IMR-90 (cell line): ENCODE measurements around the gene TRIO. TPM values are rescaled to one million over a fixed set of nuclear protein-coding genes. Genes with fewer than 3 reads are reported as not detected.
A peak's percentile ranks its signal among the peaks of the same experiment; 100 is the strongest.

Source experiments
- ATAC-seq: fragments of 200-7000 bp; cut with Tn5 transposase; 2 replicates; pipeline ENCODE4 v1.9.1; 2020; ENCODE audit warnings: low read depth, mild to moderate bottlenecking, moderate library complexity
- BruUV-seq: library from RNA; stranded (reverse); fragments of 400-500 nt; replicated peaks from 2 replicates; lab custom pipeline; 2021; lab: Mats Ljungman, UMichigan
- CTCF ChIA-PET: fragments of 300-600 bp; formaldehyde crosslinking; extraction: SDS; loops from one replicate; lab custom pipeline; 2021; ENCODE audit warnings: antibody characterized with exemption; lab: Yijun Ruan, JAX
- POLR2A ChIA-PET: fragments of 300-600 bp; sonication (Branson Sonifier 250); formaldehyde crosslinking; loops from one replicate; lab custom pipeline; 2022; ENCODE audit warnings: antibody characterized with exemption; ENCODE audit not compliant: unreplicated experiment; lab: Charles Lee
- DNase-seq: peaks from one replicate; pipeline ENCODE4 v3.0.0; 2013
- H2AFZ ChIP-seq: replicated peaks from 2 replicates; pipeline ENCODE3; 2013; ENCODE audit warnings: low read length, mild to moderate bottlenecking; ENCODE audit not compliant: poor library complexity
- H2AK5ac ChIP-seq: 2 replicates; pipeline ENCODE4 v1.6.1; 2013; ENCODE audit warnings: low read depth, low read length, inconsistent platforms
- H2AK9ac ChIP-seq: replicated peaks from 2 replicates; pipeline ENCODE3; 2013; ENCODE audit warnings: mild to moderate bottlenecking, low read depth, low read length, moderate library complexity; ENCODE audit not compliant: poor library complexity
- H2BK120ac ChIP-seq: 2 replicates; pipeline ENCODE4 v1.6.1; 2013; ENCODE audit warnings: low read depth, low read length, inconsistent platforms
- H2BK15ac ChIP-seq: 3 replicates; pipeline ENCODE4 v1.6.1; 2013; ENCODE audit warnings: low read depth, low read length, inconsistent platforms
- H2BK20ac ChIP-seq: 2 replicates; pipeline ENCODE4 v1.6.1; 2013; ENCODE audit warnings: low read depth, mild to moderate bottlenecking, inconsistent platforms, low read length, moderate library complexity
- H2BK5ac ChIP-seq: 2 replicates; pipeline ENCODE4 v1.6.1; 2013; ENCODE audit warnings: mild to moderate bottlenecking, low read depth, low read length, inconsistent platforms; ENCODE audit not compliant: poor library complexity, severe bottlenecking
- H3K14ac ChIP-seq: replicated peaks from 2 replicates; pipeline ENCODE4 v1.6.1; 2013; ENCODE audit warnings: low read depth, low read length, inconsistent platforms
- H3K18ac ChIP-seq: 2 replicates; pipeline ENCODE4 v1.6.1; 2013; ENCODE audit warnings: low read depth, low read length, control low read depth
- H3K23ac ChIP-seq: 2 replicates; pipeline ENCODE4 v1.6.1; 2013; ENCODE audit warnings: low read depth, low read length, inconsistent platforms
- H3K27ac ChIP-seq: 2 replicates; pipeline ENCODE4 v1.5.1; 2013; ENCODE audit warnings: mild to moderate bottlenecking, control low read depth, low read length; ENCODE audit not compliant: insufficient read depth
- H3K27me3 ChIP-seq: 2 replicates; pipeline ENCODE4 v1.6.1; 2013; ENCODE audit warnings: low read length; ENCODE audit not compliant: control insufficient read depth, insufficient read depth
- H3K36me3 ChIP-seq: 2 replicates; pipeline ENCODE4 v1.6.1; 2013; ENCODE audit warnings: low read length, mixed read lengths; ENCODE audit not compliant: control insufficient read depth, insufficient read depth
- H3K4ac ChIP-seq: 2 replicates; pipeline ENCODE4 v1.6.1; 2013; ENCODE audit warnings: low read depth, low read length, inconsistent platforms
- H3K4me1 ChIP-seq: 2 replicates; pipeline ENCODE4 v1.6.1; 2013; ENCODE audit warnings: low read length, mixed read lengths; ENCODE audit not compliant: control insufficient read depth, insufficient read depth
- H3K4me2 ChIP-seq: 2 replicates; pipeline ENCODE4 v1.6.1; 2013; ENCODE audit warnings: low read depth, mild to moderate bottlenecking, control low read depth, low read length, moderate library complexity
- H3K4me3 ChIP-seq: 2 replicates; pipeline ENCODE4 v1.5.1; 2013; ENCODE audit warnings: low read depth, mild to moderate bottlenecking, control low read depth, low read length, moderate library complexity; ENCODE audit not compliant: insufficient read depth
- H3K56ac ChIP-seq: 2 replicates; pipeline ENCODE4 v1.6.1; 2013; ENCODE audit warnings: low read length, inconsistent platforms; ENCODE audit not compliant: insufficient read depth; ENCODE audit errors: extremely low read depth
- H3K79me1 ChIP-seq, 2 experiments: 2 replicates each; pipeline ENCODE4 v1.6.1; 2013; ENCODE audit warnings: low read length in 2 of 2, inconsistent platforms in 1 of 2, low read depth in 1 of 2
- H3K9ac ChIP-seq: 2 replicates; pipeline ENCODE4 v1.6.1; 2013; ENCODE audit warnings: low read depth, low read length, control low read depth
- H3K9me1 ChIP-seq: 2 replicates; pipeline ENCODE4 v1.6.1; 2013; ENCODE audit warnings: low read length, inconsistent platforms; ENCODE audit not compliant: insufficient read depth
- H3K9me3 ChIP-seq: 2 replicates; pipeline ENCODE4 v1.6.1; 2013; ENCODE audit warnings: low read length; ENCODE audit not compliant: control insufficient read depth, insufficient read depth
- H4K20me1 ChIP-seq: 2 replicates; pipeline ENCODE4 v1.6.1; 2013; ENCODE audit warnings: low read length, inconsistent platforms; ENCODE audit not compliant: insufficient read depth
- H4K5ac ChIP-seq: 2 replicates; pipeline ENCODE4 v1.6.1; 2013; ENCODE audit warnings: mild to moderate bottlenecking, low read depth, low read length, control low read depth
- H4K8ac ChIP-seq, 2 experiments: 2 replicates each; pipeline ENCODE4 v1.6.1; 2013; ENCODE audit warnings: low read depth in 2 of 2, low read length in 2 of 2, control low read depth in 1 of 2, inconsistent platforms in 1 of 2
- H4K91ac ChIP-seq: 2 replicates; pipeline ENCODE4 v1.6.1; 2013; ENCODE audit warnings: low read depth, low read length, inconsistent platforms; ENCODE audit not compliant: insufficient read depth
- MXI1 ChIP-seq: IDR thresholded peaks from 2 replicates; pipeline ENCODE4 v1.6.1; 2012; ENCODE audit warnings: low read depth, mild to moderate bottlenecking, low read length, moderate library complexity, borderline replicate concordance
- RAD21 ChIP-seq: IDR thresholded peaks from 2 replicates; pipeline ENCODE4 v1.6.1; 2012; ENCODE audit warnings: low read length, improper control_type of control experiment
- WGBS, 2 experiments: methylation state at CpG; one replicate each; pipeline versions ENCODE4 v1.1.5 to v1.1.7; 2013; ENCODE audit warnings: missing lambda C conversion rate in 2 of 2; ENCODE audit not compliant: insufficient read length in 1 of 2; ENCODE audit errors: extremely low coverage in 2 of 2; 5-methylcytosine and 5-hydroxymethylcytosine counted together
- dilution Hi-C: fragments of 300-500 bp; cut with HindIII; formaldehyde crosslinking; loops from one replicate; pipeline ENCODE4 v1.14.3; 2018; ENCODE audit warnings: low sequenced_read_pairs; ENCODE audit not compliant: unreplicated experiment
- in situ Hi-C: fragments of 300-500 bp; cut with MboI; formaldehyde crosslinking; loops from 3 replicates; pipeline ENCODE4 v1.14.3; 2019; ENCODE audit warnings: low sequenced_read_pairs, inconsistent platforms, mixed read lengths
- intact Hi-C: fragments of 100-400 bp; cut with micrococcal nuclease; formaldehyde crosslinking; loops from 2 replicates; pipeline ENCODE4 v1.10.0; 2022
- polyA plus RNA-seq, 3 experiments: library from polyadenylated mRNA; depleted of rRNA; stranded (reverse); fragments of >200 nt; gene quantifications; 2 replicates each; pipeline ENCODE4 v1.2.3, GENCODE V29; 2012; ENCODE audit warnings: low replicate concordance in 1 of 3
- total RNA-seq: library from RNA; depleted of rRNA; stranded (reverse); fragments of >200 nt; gene quantifications from 2 replicates; pipeline ENCODE4 v1.2.3, GENCODE V29; 2012

The TRIO gene
- total and polyA plus RNA-seq, 2 of the 4 experiments (the other 2 are of a cell fraction): 206 to 522 TPM

DNA sequence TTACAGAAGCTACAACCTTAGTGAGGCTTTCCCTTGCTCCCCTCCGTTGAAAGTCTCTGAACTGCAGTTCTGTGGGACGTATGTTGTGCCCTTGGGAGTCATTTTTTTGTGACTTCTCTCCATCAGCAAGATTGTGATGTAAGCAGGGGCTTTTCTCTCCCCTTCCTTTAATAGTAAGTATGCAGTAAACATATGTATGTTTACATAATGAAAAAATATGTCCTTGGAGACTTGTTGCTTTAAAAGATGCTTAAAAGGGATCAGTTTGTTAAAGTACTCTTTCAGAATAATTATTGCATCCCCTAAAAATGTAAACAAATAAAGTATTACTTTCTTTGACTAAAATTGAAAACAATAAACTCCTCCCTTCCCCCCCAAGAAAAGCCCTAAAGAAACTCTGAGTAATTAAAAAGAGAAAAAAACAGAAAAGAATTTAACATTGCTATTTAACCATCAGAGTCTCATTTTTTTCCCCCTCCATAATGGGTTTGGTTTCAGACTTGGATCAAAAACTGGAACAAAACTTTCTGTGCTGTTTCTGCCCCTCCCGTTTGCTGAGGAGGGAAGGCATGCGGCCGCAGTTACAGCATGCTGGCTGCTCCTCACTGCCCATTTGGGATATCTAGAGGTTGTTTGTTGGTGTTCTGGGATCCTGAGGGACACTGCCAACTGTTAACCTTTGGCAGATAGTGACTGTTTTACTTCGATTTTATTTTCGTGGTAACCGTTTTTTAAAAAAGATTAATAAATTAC is 40.2 kb downstream of the TRIO start:
- peak overlapping the region; percentile 100 for H2BK5ac ChIP-seq
- TF ChIP-seq MXI1 (peak; percentile 44; the same call in 1 of the 2 replicates), RAD21 (no peak)
- peaks cover 8% of the 10 kb centered on the region for H3K36me3 ChIP-seq
- H2AK5ac ChIP-seq: peak overlapping the region; percentile 85
- H3K4me3 ChIP-seq: no peak overlapping the region
- no CpG with 5 or more reads among the region's 8 CpGs for WGBS, 2 experiments
- intact Hi-C loops (no loop called here), in situ Hi-C loops (no loop called here), dilution Hi-C loops (no loop called here)
- H4K8ac ChIP-seq: peak overlapping the region; percentile 87 to 95
- H3K14ac ChIP-seq: peak overlapping the region; percentile 97
- H3K9me3 ChIP-seq: no peaks in the 10 kb centered on the region
- ChIA-PET CTCF (interaction anchor here (1.4 kb wide), 1 partner anchor 87 kb away, joined by 3 read pairs; no protein-coding TSS in a partner anchor), POLR2A (no interaction called here)
- H3K79me1 ChIP-seq: peaks cover 0 to 15% of the 10 kb centered on the region in 2 experiments; a peak in 2 of 4 replicates
- H3K18ac ChIP-seq: peak overlapping the region; percentile 92
- peak overlapping the region; percentile 85 for H3K56ac ChIP-seq
- no peak overlapping the region for H2AFZ ChIP-seq
- H3K27ac ChIP-seq: peak overlapping the region; percentile 98
- peak overlapping the region; percentile 98 for H3K23ac ChIP-seq
- H4K20me1 ChIP-seq: peaks cover 81% of the 10 kb centered on the region
- peak overlapping the region; percentile 85 for H2BK20ac ChIP-seq
- DNase-seq (no peak), ATAC-seq (no peak)
- peak overlapping the region; percentile 78 for H3K9ac ChIP-seq
- H2AK9ac ChIP-seq: no peak overlapping the region
- H2BK120ac ChIP-seq: peak overlapping the region; percentile 93
- no TSS peak for BruUV-seq
- H3K4ac ChIP-seq: peak overlapping the region; percentile 98
- peaks cover 37% of the 10 kb centered on the region for H3K9me1 ChIP-seq
- peak overlapping the region; percentile 89; the same call in 2 of the 3 replicates for H2BK15ac ChIP-seq
- peak overlapping the region; percentile 89 for H4K5ac ChIP-seq
- H3K4me1 ChIP-seq: peaks cover 51% of the 10 kb centered on the region
- H4K91ac ChIP-seq: peak overlapping the region; percentile 96
- H3K4me2 ChIP-seq: peak overlapping the region; percentile 78
- no peaks in the 10 kb centered on the region for H3K27me3 ChIP-seq
